Activated B cell treated with CpG ODN at 0.5 μM for 24 hours (primary cell): ENCODE results near the gene TFCP2. TPM values are rescaled to one million over a fixed set of nuclear protein-coding genes. Genes with fewer than 3 reads are reported as not detected.

Experiments used
- ATAC-seq: fragments of 200-7000 bp; cut with Tn5 transposase; one replicate; pipeline ENCODE4 v1.10.0; 2021; ENCODE audit warnings: low read depth, mild to moderate bottlenecking, moderate library complexity
- CTCF ChIA-PET: fragments of 350-600 bp; sonication (Branson Sonifier 250); formaldehyde crosslinking; loops from one replicate; lab custom pipeline; 2021; ENCODE audit warnings: antibody characterized with exemption; lab: Charles Lee
- POLR2A ChIA-PET: fragments of 350-600 bp; sonication (Branson Sonifier 250); formaldehyde crosslinking; loops from one replicate; lab custom pipeline; 2021; ENCODE audit warnings: antibody characterized with exemption; lab: Charles Lee
- DNase-seq: peaks from one replicate; pipeline ENCODE4 v3.0.0; 2022
- H3K27ac Mint-ChIP-seq: one replicate; pipeline ENCODE4 v1.8.0; 2020; ENCODE audit warnings: mixed read lengths
- H3K27me3 Mint-ChIP-seq: one replicate; pipeline ENCODE4 v1.8.0; 2021; ENCODE audit warnings: mixed read lengths
- H3K36me3 Mint-ChIP-seq: one replicate; pipeline ENCODE4 v1.8.0; 2021; ENCODE audit warnings: low read depth, mixed read lengths
- H3K4me1 Mint-ChIP-seq: one replicate; pipeline ENCODE4 v1.8.0; 2021; ENCODE audit warnings: mixed read lengths
- H3K4me3 Mint-ChIP-seq: one replicate; pipeline ENCODE4 v1.8.0; 2020; ENCODE audit warnings: mild to moderate bottlenecking, mixed read lengths
- H3K9me3 Mint-ChIP-seq: one replicate; pipeline ENCODE4 v1.8.0; 2020; ENCODE audit warnings: mixed read lengths
- intact Hi-C: fragments of 100-400 bp; cut with micrococcal nuclease; formaldehyde crosslinking; loops from one replicate; pipeline ENCODE4 v1.15.1; 2024
- total RNA-seq: library from RNA; stranded (reverse); gene quantifications from 2 replicates; pipeline ENCODE4 v1.2.3, GENCODE V29; 2022
- TF ChIP-seq, protein P1 (sequence below): fragments of 200-600 bp; IDR thresholded peaks from one replicate; pipeline ENCODE4 v1.8.0; 2022; ENCODE audit warnings: antibody characterized with exemption, mild to moderate bottlenecking

Gene TFCP2
- total RNA-seq, 1 donor from 2014 or later, result 36.7 TPM

GRCh38 chr12:51049525-51049924 is 123.4 kb downstream of the TFCP2 start:
- H3K9me3 Mint-ChIP-seq, result no peaks in the 10 kb centered on the region
- H3K27ac Mint-ChIP-seq, result no peak overlapping the region
- peaks cover 38% of the 10 kb centered on the region for H3K36me3 Mint-ChIP-seq
- peak overlapping the region; percentile 92 for H3K4me3 Mint-ChIP-seq
- peaks cover 30% of the 10 kb centered on the region for H3K4me1 Mint-ChIP-seq
- intact Hi-C loops, result loop anchor here (2.0 to 5.0 kb wide), 2 partner anchors 123 to 937 kb away; partner anchors contain the start of genes COX14 and TFCP2
- no peaks in the 10 kb centered on the region for H3K27me3 Mint-ChIP-seq
- ChIA-PET CTCF (interaction anchor here (1.1 kb wide), 1 partner anchor 291 kb away, joined by 3 read pairs; no protein-coding TSS in a partner anchor), POLR2A (interaction anchor here (0.7 to 1.6 kb wide), 5 partner anchors 24 to 291 kb away, joined by 4 to 11 read pairs (median 5); partner anchors contain the start of genes ATF1 and SLC11A2)
- no peak for DNase-seq
- ATAC-seq, result no peak
- TF ChIP-seq, protein P1, sequence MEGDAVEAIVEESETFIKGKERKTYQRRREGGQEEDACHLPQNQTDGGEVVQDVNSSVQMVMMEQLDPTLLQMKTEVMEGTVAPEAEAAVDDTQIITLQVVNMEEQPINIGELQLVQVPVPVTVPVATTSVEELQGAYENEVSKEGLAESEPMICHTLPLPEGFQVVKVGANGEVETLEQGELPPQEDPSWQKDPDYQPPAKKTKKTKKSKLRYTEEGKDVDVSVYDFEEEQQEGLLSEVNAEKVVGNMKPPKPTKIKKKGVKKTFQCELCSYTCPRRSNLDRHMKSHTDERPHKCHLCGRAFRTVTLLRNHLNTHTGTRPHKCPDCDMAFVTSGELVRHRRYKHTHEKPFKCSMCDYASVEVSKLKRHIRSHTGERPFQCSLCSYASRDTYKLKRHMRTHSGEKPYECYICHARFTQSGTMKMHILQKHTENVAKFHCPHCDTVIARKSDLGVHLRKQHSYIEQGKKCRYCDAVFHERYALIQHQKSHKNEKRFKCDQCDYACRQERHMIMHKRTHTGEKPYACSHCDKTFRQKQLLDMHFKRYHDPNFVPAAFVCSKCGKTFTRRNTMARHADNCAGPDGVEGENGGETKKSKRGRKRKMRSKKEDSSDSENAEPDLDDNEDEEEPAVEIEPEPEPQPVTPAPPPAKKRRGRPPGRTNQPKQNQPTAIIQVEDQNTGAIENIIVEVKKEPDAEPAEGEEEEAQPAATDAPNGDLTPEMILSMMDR, result no peak

- no peak for DNase-seq
- intact Hi-C loops, result loop anchor here (1.0 to 5.0 kb wide), 6 partner anchors 35 to 936 kb away; partner anchors contain the start of genes ATF1, COX14, CSRNP2 and DAZAP2
- Mint-ChIP-seq H3K9me3 (no peaks in the 10 kb centered on the region), H3K4me1 (peaks cover 30% of the 10 kb centered on the region), H3K36me3 (peaks cover 30% of the 10 kb centered on the region), H3K4me3 (peak overlapping the region; percentile 92), H3K27me3 (no peaks in the 10 kb centered on the region), H3K27ac (peak overlapping the region; percentile 87)
- ChIA-PET CTCF (interaction anchor here (0.9 to 2.6 kb wide), 3 partner anchors 13 to 301 kb away, joined by 3 to 11 read pairs (median 3); no protein-coding TSS in a partner anchor), POLR2A (interaction anchor here (0.6 to 1.6 kb wide), 7 partner anchors 17 to 292 kb away, joined by 3 to 11 read pairs (median 4); partner anchors contain the start of genes ATF1 and SLC11A2)
- no peak for ATAC-seq
- TF ChIP-seq, protein P1, result no peak
Observed at GRCh38 chr12:51048661-51049251, 124.2 kb downstream of the TFCP2 start.

- H3K9me3 Mint-ChIP-seq, result no peaks in the 10 kb centered on the region
Observed at GRCh38 chr12:51047655-51048540, 125.0 kb downstream of the TFCP2 start, which contains the start of gene LETMD1. Gene LETMD1 (plus strand): TSS chr12:51048327. CDS start chr12:51048357, 30 bp downstream.

More at GRCh38 chr12:51047655-51048540, 125.0 kb downstream of the TFCP2 start, which contains the start of gene LETMD1:
- ChIA-PET CTCF (interaction anchor here (0.9 to 2.6 kb wide), 5 partner anchors 13 to 302 kb away, joined by 3 to 11 read pairs (median 3); partner anchors contain the start of gene SLC11A2), POLR2A (interaction anchor here (0.6 to 1.6 kb wide), 6 partner anchors 21 to 170 kb away, joined by 3 to 11 read pairs (median 4); partner anchors contain the start of genes CSRNP2, POU6F1 and SLC11A2)
- H3K4me1 Mint-ChIP-seq, result peaks cover 30% of the 10 kb centered on the region
- peak within 1 kb of the TSS; percentile 87 for H3K27ac Mint-ChIP-seq
- peaks cover 22% of the 10 kb centered on the region for H3K36me3 Mint-ChIP-seq
- intact Hi-C loops, result loop anchor here (1.0 to 5.0 kb wide), 11 partner anchors 22 to 936 kb away; partner anchors contain the start of genes ATF1, COX14, CSRNP2 and DAZAP2
- no peaks in the 10 kb centered on the region for H3K27me3 Mint-ChIP-seq
- DNase-seq, result peak; percentile 81
- peak within 1 kb of the TSS; percentile 92 for H3K4me3 Mint-ChIP-seq
- peak; percentile 96 for ATAC-seq
- TF ChIP-seq, protein P1, result peak; percentile 64

Other genes starting within 250 kb of the TFCP2 start
- gene HIGD1C, start 220.6 kb downstream of the TFCP2 start, total RNA-seq, result not detected in 2 replicates
- gene SLC11A2, start 146.8 kb downstream of the TFCP2 start, total RNA-seq, result 32.3 and 44.6 TPM in 2 replicates
- 82.8 and 92.0 TPM in 2 replicates for gene LETMD1, start 124.8 kb downstream of the TFCP2 start, total RNA-seq
- 16.9 and 17.7 TPM in 2 replicates for gene CSRNP2, start 89.5 kb downstream of the TFCP2 start, total RNA-seq
- 20.3 and 26.2 TPM in 2 replicates for gene POU6F1, start 44.9 kb upstream of the TFCP2 start, total RNA-seq
- gene DAZAP2, start 65.7 kb upstream of the TFCP2 start, total RNA-seq, result 209 and 214 TPM in 2 replicates
- gene SMAGP, start 97.3 kb upstream of the TFCP2 start, total RNA-seq, result 11.4 and 11.5 TPM in 2 replicates
- 22.2 and 25.6 TPM in 2 replicates for gene BIN2, start 151.0 kb upstream of the TFCP2 start, total RNA-seq
- not detected in 2 replicates for gene CELA1, start 173.5 kb upstream of the TFCP2 start, total RNA-seq
- 23.8 and 24.4 TPM in 2 replicates for gene GALNT6, start 218.3 kb upstream of the TFCP2 start, total RNA-seq